ENCODE measurements around the gene LMBR1.
"Not testable (repeated sequence)": the region's sequence is repeated elsewhere in the genome, so short reads cannot be mapped to it uniquely, and the experiment has no call there.

LMBR1 gene, protein sequence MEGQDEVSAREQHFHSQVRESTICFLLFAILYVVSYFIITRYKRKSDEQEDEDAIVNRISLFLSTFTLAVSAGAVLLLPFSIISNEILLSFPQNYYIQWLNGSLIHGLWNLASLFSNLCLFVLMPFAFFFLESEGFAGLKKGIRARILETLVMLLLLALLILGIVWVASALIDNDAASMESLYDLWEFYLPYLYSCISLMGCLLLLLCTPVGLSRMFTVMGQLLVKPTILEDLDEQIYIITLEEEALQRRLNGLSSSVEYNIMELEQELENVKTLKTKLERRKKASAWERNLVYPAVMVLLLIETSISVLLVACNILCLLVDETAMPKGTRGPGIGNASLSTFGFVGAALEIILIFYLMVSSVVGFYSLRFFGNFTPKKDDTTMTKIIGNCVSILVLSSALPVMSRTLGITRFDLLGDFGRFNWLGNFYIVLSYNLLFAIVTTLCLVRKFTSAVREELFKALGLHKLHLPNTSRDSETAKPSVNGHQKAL

DNA sequence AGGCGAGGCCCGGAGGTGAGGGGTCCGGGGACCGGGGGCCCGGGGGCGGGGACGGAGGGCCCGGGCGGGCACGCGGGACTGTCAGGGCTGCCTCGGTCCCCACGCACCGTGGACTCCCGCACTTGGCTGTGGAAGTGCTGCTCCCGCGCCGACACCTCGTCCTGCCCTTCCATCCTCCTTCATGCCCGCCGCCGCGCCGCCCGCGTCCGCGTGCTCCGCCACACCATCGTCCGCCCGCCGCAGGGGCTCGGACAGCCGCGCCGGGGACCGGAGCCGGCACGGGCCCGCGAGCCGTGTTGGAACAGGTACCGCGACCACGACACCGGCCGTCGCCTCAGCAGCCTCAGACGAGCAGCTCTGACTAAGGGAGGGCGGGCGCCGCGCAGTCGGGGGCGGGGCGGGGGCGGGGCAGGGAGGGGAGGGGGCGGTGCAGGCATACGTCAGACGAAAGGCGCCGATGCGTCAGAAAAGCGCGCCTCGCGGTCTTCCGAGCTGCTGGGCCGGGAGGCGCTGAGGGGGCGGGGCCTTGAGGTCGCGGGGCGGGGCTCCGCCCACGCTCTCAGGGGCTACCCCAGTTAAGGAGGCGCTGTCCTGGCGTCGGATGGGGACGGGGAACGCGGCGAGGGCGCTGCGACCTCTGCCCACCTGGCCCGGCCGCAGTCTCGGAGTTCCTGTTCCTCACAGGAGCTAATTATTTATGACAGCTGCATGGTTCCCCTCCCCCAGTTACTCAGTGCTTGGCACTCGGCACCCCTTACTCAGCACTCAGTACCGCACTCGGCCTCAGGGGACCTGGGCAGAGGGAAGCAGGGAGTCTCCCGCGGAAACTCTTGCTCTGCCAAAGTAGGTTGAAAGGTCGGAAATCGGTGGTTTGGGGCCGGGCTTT is at the start of gene LMBR1:
TSS of gene LMBR1 (minus strand) at position 363 of the 886 bp plus-strand sequence. CDS start at position 173, 190 bp downstream.
- peak; percentile 90 for DNase-seq

DNA sequence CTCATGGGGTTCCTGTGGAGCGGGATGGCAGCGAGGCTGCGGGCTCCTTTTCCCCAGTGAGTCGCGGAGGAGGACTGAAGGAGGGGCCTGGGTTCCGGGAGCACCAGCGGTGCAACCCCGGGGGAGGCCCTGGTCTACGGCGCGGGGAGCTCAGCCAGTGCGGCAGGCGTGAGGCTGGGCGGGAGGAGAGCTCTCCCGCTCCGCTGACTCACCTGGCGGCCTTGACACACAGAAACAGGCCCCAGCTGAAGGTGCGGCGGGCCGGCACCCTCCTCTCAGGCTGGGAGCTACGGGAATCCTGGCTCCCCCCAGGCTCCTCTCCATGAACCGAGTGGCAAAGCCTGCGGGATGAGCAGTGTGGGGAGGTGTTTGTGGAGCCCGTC is 49.7 kb upstream of the LMBR1 start:
- DNase-seq = no peak

DNA sequence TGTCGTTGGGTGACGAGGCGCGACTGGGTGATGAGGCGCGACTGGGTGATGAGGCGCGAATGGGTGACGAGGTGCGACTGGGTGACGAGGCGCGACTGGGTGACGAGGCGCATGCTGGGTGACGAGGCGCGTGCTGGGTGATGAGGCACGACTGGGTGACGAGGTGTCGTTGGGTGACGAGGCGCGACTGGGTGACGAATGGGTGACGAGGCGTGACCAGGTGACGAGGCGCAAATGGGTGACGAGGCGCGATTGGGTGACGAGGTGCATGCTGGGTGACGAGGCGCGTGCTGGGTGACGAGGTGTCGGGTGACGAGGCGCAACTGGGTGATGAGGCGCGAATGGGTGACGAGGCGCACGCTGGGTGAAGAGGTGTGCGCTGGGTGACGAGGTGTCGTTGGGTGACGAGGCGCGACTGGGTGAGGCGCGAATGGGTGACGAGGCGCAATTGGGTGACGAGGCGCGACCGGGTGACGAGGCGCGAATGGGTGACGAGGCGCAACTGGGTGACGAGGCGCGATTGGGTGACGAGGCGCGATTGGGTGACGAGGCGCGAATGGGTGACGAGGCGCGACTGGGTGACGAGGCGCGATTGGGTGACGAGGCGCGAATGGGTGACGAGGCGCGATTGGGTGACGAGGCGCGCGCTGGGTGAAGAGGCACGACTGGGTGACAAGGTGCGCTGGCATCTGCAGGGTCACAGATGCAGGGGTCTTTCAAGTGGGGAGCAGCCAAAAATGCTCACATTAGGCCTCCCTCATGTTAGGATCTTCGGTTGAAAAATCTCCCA is 48.6 kb upstream of the LMBR1 start:
- DNase-seq = no peak

DNA sequence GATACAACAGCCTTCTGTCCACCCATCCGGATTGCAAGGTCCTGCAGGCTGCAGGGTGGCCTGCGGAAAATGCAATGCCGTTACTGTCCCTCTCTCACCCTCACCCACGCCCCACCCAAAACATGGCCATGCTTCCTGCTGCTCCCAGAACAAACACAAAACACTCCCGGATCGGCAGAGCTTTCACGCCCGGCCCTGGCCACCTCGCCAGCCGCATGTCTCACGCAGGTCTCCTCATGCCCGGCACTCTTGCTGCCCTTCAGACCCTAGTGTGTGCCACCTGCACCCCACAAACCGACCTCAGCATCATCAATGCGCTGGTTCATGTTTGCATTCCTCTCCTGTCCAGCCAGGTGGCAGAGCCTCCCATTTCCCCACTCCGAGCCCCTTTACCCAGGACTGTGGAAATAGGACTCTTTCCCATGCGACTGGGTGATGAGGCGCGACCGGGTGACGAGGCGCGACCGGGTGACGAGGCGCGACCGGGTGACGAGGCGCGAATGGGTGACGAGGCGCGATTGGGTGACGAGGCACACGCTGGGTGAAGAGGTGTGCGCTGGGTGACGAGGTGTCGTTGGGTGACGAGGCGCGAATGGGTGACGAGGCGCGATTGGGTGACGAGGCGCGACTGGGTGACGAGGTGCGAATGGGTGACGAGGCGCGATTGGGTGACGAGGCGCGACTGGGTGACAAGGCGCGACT is 47.6 kb upstream of the LMBR1 start:
- no peak for DNase-seq

DNA sequence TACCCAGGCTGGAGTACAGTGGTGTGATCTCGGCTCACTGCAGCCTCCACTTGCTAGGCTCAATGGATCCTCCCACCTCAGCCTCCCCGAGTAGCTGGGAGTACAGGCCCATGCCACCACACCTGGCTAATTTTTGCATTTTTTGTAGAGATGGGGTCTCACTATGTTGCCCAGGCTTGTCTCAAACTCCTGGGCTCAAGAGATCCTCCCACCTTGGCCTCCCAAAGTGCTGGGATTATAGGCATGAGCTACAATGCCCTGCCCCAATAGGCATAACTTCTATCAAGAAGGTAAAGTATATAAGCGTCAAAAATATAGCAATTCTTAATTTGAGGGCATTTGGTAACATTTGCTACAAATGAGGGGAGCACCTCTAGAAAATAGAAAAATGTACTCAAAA is 43.8 kb upstream of the LMBR1 start:
- DNase-seq = not testable (repeated sequence)

DNA sequence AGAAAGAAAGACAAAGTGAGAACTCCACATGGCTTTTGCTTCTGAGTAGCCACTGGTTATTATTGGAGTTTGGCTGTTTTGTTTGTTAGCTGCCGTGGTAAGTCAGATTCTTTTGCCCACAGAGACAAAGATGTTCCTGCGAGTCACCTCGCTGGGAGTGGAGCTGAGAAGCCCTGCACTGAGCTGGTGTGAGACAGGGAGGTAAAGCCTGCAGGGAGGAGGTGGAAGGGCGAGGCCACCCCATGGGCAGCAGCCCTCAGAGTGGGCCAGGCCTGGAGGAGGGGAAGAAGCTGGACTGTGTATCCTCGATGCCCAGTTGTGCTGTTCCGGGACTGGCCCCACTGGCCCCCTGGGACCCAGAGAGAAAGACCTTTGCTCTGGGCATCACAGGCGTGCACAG is 42.3 kb upstream of the LMBR1 start:
- no peak for DNase-seq

DNA sequence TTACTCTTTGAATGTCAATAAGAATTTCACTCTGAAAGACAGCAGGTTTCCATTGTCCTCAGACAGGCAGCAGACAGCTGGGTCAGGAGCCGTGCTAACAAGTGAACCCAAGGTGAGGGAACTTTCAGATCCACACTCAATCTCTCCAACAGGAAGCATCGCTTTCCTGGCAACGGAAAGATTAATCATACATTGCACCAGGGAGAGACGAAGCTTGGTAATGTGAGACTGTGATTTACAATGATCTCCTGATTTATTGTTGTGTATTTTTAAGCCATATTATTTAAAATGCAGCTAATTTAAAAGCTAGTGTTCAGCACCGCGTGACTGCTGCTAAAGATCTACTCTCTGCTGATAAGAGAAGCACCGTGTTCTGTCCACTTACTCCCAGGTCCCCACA is 39.0 kb upstream of the LMBR1 start:
- DNase-seq = no peak

DNA sequence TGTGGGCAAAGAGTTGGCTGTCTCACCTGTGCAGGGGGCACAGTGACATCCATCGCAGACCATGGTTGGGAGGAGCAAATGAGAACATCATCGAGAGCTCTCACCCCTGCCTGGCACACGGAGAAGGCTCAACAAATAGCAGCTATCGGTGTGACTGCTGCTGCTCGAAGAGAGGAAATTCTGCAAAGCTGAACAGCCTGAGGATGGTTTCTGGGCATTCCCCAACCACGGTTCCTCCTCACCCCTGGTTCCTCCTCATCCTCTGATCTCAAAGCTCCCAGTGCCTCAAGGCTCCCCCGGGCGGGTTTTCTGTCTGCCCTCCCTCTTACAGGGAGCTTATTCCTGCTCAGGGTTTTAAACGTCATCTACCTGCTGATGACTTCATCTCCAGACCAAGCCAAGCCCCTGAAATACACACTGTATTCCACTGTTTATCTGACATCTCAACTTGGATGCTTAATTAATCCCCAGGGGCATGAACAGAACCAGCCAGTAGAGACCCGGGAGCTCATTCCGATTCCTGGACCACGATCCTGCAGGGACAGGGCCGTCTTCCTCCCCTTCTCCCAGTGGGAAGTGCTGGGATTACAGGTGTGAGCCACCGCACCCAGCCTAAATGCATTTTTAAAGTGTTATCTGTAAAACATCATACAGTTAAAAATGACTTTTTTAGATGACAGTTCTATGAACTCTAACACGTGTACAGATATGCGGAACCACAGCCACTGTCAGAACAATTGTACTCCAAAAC is 37.0 kb upstream of the LMBR1 start:
- no peak for DNase-seq

DNA sequence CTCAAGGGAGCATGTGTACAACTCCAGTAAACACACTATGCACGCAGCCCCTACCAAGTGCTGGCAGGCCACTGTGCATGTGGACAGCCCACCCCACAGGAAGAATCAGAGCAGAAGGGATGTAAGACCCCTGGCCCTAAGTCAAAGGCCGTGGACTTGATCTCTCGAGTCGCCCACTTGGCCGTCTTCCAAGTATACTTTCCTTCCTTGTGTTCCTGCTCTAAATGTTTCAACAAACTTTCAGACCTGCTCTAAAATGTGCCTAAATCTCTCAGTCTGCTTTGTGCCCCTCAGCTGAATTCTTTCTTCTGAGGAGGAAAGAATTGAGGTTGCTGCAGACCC is 35.4 kb upstream of the LMBR1 start:
- DNase-seq = no peak

DNA sequence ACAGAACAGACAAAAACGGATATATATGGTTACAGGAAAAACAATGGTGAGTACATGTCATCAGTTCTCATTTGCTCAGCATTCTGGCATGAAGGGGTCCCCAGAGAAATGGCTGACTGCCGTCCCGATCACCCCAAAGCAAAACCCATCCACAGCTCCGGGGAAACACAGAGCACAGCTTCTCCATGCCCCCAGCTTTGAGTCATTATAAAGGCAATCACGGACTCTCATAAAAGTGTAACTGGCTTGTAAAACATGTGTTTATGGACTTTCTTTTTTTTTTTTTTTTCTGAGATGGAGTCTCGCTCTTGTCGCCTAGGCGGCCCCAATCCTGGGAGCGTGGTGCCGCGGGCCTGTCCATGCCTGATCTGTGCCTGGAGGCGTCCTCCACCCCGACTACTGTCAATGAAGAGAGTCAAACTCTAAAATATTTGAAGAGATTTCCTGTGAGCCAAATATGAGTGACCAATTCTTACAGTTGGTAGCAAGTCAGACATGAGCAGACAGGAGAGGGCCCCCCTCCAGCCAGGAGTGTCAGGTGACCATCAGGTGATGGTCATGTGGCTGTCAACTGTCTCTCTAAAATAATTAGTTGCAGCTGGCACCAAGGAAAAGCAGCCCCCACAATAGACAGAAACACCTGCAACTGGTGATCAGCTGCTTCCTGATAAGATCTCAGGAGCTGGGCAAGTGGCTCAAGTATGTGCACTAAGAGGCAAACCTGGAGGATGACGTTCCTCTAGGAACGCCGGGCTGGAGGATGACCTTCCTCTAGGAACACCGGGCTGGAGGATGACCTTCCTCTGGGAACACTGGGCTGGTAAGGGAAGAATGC is 34.8 kb upstream of the LMBR1 start:
- DNase-seq = no peak

DNA sequence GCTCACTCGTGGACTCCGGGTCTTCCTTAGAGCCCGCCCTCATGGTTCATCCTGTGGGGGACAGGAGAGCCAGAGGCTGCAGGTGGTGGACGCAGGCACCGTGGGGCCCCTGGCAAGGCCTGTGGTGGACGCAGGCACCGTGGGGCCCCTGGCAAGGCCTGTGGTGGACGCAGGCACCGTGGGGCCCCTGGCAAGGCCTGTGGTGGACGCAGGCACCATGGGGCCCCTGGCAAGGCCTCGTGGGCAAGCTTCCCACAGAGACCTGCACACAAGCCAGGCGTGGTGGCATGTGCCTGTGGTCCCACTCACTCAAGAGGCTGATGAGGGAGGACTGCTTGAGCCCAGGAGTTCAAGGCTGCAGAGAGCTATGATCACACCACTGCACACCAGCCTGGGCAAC is 32.8 kb upstream of the LMBR1 start:
- DNase-seq = not testable (repeated sequence)

DNA sequence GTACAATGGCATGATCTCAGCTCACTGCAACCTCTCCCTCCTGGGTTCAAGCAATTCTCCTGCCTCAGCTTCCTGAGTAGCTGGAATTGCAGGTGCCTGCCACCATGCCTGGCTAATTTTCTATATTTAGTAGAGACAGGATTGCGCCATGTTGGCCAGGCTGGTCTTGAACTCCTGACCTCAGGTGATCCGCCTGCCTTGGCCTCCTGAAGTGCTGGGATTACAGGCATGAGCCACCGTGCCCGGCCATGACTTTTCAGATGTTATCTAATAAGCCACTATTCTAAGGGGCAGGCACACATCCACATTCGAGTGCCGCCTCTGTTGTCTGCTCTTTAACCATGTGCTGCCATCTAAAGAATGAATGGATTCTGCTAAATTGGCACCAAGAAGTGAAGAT is 29.3 kb upstream of the LMBR1 start:
- not testable (repeated sequence) for DNase-seq

DNA sequence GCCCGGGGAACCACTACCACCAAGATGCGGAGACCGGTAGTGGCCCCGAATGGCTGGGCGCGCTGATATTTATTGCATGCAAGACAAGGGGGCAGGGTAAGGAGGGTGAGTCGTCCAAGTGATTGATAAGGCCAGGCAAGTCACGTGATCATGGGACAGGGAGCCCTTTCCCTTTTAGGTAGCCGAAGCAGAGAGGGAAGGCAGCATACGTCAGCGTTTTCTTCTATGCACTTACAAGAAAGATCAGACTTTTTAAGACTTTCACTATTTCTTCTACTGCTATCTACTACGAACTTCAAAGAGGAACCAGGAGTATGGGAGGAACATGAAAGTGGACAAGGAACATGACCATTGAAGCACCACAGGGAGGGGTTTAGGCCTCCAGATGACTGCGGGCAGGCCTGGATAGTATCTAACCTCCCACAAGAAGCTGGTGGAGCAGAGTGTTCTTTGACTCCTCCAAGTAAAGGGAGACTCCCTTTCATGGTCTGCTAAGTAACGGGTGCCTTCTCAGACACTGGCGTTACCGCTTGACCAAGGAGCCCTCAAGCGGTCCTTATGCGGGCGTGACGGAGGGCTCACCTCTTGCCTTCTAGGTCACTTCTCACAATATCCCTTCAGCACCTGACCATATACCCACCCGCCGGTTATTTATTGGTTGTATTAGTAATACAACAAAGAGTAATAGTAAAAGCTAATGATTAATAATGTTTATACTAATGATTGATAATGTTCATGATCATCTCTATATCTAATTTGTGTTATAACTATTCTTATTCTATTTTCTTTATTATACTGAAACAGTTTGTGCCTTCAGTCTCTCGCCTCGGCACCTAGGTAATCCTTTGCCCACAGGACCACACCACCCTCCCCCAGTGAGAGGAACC is 27.7 kb upstream of the LMBR1 start:
- not testable (repeated sequence) for DNase-seq

DNA sequence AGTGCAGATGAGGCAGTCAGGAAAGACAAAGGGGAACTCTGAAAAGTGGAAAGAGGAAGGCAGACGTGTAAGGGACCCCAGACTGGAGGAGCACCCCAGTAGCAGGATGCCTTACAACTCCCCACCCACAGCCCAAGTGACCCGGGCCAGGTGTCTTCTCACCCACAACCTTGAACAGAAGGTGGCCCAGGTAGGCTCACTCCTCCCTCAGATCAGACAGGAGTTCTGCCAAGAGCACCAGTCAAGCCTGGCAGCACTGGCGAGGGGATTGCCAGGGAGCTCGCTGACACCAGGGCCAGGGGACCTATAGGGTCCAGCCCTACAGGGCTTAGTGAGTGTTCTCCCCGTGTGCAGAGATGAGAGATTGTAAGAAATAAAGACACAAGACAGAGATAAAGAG is 27.1 kb upstream of the LMBR1 start:
- no peak for DNase-seq

DNA sequence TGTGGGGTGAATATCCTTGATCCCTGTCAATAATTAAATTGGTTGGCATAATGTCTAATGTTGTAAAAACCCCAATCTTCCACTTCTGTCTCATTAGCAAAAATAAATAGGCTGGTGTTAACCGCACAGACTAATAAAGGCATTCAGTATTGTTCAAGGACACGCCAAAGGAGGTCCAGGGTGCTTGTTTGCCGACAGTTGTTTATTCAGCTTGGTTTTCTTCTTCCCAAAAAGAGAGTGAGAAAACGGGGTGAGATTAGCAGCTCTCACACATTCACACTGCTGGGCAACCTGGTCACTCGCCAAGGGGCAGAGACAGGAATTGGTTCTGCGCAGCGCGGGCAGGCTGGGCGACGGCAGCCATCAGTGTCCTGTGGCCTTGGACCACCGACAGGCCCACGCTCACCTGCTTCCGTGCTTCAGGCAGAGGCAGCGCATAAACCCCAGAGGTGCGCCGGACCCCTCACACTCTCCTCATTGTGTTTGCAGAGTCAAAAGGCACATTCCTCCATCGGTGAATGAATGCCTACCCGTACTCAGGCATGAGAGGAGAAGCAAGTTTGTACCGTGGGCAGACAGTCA is 26.2 kb upstream of the LMBR1 start:
- no peak for DNase-seq

DNA sequence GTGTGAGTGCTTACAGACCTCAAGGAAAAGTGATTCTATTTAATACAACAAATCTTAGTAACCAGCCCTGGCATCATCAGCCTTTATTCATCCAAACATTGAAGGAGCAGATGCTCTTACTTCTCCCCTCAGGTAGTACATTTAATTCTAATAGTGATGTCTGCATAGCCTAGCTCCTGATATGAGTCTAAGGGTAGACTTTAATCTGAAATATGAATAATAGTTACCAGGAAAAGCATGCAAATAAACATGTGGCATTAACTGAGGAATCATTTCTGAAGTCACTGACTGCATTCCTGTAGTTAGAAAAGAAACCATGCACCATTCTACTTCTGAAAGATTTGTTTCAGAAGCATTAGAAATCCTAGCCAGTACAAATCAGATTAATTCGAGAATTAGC is 25.7 kb upstream of the LMBR1 start:
- no peak for DNase-seq

DNA sequence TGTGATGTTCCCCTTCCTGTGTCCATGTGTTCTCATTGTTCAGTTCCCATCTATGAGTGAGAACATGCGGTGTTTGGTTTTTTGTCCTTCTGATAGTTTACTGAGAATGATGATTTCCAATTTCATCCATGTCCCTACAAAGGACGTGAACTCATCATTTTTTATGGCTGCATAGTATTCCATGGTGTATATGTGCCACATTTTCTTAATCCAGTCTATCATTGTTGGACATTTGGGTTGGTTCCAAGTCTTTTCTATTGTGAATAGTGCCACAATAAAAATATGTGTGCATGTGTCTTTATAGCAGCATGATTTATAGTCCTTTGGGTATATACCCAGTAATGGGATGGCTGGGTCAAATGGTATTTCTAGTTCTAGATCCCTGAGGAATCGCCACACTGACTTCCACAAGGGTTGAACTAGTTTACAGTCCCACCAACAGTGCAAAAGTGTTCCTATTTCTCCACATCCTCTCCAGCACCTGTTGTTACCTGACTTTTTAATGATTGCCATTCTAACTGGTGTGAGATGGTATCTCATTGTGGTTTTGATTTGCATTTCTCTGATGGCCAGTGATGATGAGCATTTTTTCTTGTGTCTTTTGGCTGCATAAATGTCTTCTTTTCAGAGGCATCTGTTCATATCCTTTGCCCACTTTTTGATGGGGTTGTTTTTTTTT is 16.7 kb upstream of the LMBR1 start:
- DNase-seq = not testable (repeated sequence)

DNA sequence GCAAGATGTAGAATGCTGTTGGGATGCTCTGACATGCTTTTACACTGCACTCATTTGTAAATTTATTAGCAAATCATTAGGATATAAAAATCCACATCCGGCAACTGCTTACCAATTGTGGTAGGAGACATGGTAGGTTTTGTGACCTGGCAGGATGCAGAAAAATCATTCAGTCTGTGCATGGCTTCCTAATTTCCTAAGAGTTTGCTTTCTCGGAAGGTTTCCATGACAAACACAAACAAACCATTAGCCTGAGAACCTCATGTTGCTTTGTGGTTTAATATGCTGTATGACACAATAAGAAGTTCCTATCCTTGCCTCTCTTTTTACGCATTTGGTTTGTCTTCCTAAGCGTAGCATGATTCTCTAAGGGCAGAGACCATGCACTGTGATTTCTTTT is 14.7 kb upstream of the LMBR1 start:
- no peak for DNase-seq

DNA sequence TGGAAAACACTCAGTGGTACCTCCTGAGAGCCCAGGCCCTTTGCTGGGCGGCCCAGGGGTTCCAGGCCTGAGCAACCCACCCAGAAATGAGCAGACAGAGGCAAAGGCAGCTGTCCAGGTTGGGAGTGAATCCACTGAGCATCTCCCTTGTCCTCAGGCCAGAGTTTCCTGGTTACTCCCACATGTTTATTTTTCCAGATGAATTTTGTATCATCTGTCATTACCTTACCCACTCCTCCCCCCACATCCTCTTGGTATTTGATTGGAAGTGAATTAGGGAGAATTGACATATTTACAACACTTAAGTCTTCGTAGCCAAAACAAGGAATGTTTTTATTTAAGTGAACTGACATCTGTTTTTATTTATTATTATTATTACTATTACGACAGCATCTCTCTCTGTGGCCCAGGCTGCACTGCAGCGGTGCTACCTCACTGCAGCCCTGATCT is 13.2 kb upstream of the LMBR1 start:
- DNase-seq = no peak
